A549 (cell line): Measurements from ENCODE around the gene CYP2U1. TPM values are rescaled to one million over a fixed set of nuclear protein-coding genes. Genes with fewer than 3 reads are reported as not detected.
"Not testable (repeated sequence)": the region's sequence is repeated elsewhere in the genome, so short reads cannot be mapped to it uniquely, and the experiment has no call there.

Source experiments
- ATAC-seq, 2 experiments: fragments of 200-7000 bp in 1 of 2; fragments of >200 bp in 1 of 2; cut with Nextera tagmentation in 1 of 2; cut with Tn5 transposase in 1 of 2; 3 replicates each; pipeline versions ENCODE4 v1.8.0 to v1.9.1; 2018 to 2020; ENCODE audit warnings: mild to moderate bottlenecking in 1 of 2, moderate library complexity in 1 of 2
- CTCF ChIA-PET: fragments of 300-600 bp; sonication (Branson Sonifier 250); formaldehyde crosslinking; extraction: SDS; loops from one replicate; lab custom pipeline; 2021; ENCODE audit warnings: antibody characterized with exemption, inconsistent platforms; lab: Yijun Ruan, JAX
- POLR2A ChIA-PET: fragments of 350-600 bp; formaldehyde crosslinking; extraction: SDS; loops from one replicate; lab custom pipeline; 2021; ENCODE audit warnings: antibody characterized with exemption, inconsistent platforms; lab: Yijun Ruan, JAX
- DNase-seq, 2 experiments: peaks; one replicate each; pipeline versions ENCODE4 v3.0.0 to v3.0.0-alpha.2; 2011 to 2016; ENCODE audit warnings: low read depth in 1 of 2, low spot score in 1 of 2
- FAIRE-seq: peaks from 2 replicates; lab custom pipeline; 2011; peaks lifted over from hg19 to GRCh38; lab: Jason Lieb, UNC
- H3K27ac ChIP-seq, 2 experiments: fragments of >200 bp; sonication (Bioruptor Twin); formaldehyde crosslinking; 3 replicates each; pipeline ENCODE4 v1.5.1; 2016 to 2017
- H3K4me1 ChIP-seq: fragments of >200 bp; sonication (Bioruptor Twin); formaldehyde crosslinking; 3 replicates; pipeline ENCODE4 v1.6.1; 2016
- H3K4me2 ChIP-seq: fragments of >200 bp; sonication (Bioruptor Twin); formaldehyde crosslinking; 3 replicates; pipeline ENCODE4 v1.6.1; 2016
- H3K4me3 ChIP-seq: fragments of >200 bp; sonication (Bioruptor Twin); formaldehyde crosslinking; 3 replicates; pipeline ENCODE4 v1.5.1; 2016
- H3K9me3 ChIP-seq: fragments of >200 bp; sonication (Bioruptor Twin); formaldehyde crosslinking; 3 replicates; pipeline ENCODE4 v1.6.1; 2016
- BHLHE40 ChIP-seq: IDR thresholded peaks from 2 replicates; pipeline ENCODE4 v1.6.1; 2012; ENCODE audit warnings: low read depth, low read length, inconsistent platforms
- CBX2 ChIP-seq: fragments of 200-600 bp; sonication (generic); IDR thresholded peaks from 2 replicates; pipeline ENCODE4 v1.6.1; 2016; ENCODE audit warnings: low read depth, mild to moderate bottlenecking, borderline replicate concordance
- CBX8 ChIP-seq: fragments of 200-600 bp; sonication (generic); IDR thresholded peaks from 2 replicates; pipeline ENCODE4 v1.6.1; 2016
- ELK1 ChIP-seq: fragments of 150-350 bp; IDR thresholded peaks from 2 replicates; pipeline ENCODE4 v1.6.1; 2014; ENCODE audit warnings: low read depth, mild to moderate bottlenecking, low read length
- ESRRA ChIP-seq: fragments of 150-350 bp; IDR thresholded peaks from 2 replicates; pipeline ENCODE4 v1.6.1; 2014; ENCODE audit warnings: mild to moderate bottlenecking, low read length, borderline replicate concordance
- FOSB ChIP-seq: fragments of 250-450 bp; sonication (Bioruptor Pico); IDR thresholded peaks from 2 replicates; pipeline ENCODE4 v1.5.0; 2020; ENCODE audit warnings: mild to moderate bottlenecking, moderate library complexity
- FOSL2 ChIP-seq, 2 experiments: fragments of 450-650 bp in 1 of 2; fragments of >200 bp in 1 of 2; sonication (Bioruptor Twin) in 1 of 2; formaldehyde crosslinking; IDR thresholded peaks; 2 replicates each; pipeline versions ENCODE4 v1.5.0 to v1.6.1; 2016 to 2020; ENCODE audit warnings: mild to moderate bottlenecking in 1 of 2, moderate library complexity in 1 of 2
- HES2 ChIP-seq: fragments of >200 bp; sonication (Bioruptor Twin); formaldehyde crosslinking; IDR thresholded peaks from 2 replicates; pipeline ENCODE4 v1.6.1; 2016
- HEYL ChIP-seq: fragments of 250-450 bp; sonication (Bioruptor Pico); IDR thresholded peaks from 2 replicates; pipeline ENCODE4 v1.8.0; 2021; ENCODE audit warnings: mild to moderate bottlenecking, moderate library complexity
- HOXB5 ChIP-seq: fragments of 250-450 bp; sonication (Bioruptor Pico); IDR thresholded peaks from 2 replicates; pipeline ENCODE4 v1.5.0; 2020; ENCODE audit warnings: mild to moderate bottlenecking, moderate library complexity
- KDM1A ChIP-seq: fragments of 200-600 bp; sonication (generic); IDR thresholded peaks from 2 replicates; pipeline ENCODE4 v1.6.1; 2016; ENCODE audit warnings: low read depth, mild to moderate bottlenecking
- MAZ ChIP-seq: fragments of 150-350 bp; IDR thresholded peaks from 2 replicates; pipeline ENCODE4 v1.6.1; 2014; ENCODE audit warnings: antibody characterized with exemption, low read depth, low read length, borderline replicate concordance
- POLR2AphosphoS2 ChIP-seq: conservative IDR thresholded peaks from 2 replicates; pipeline ENCODE4 v1.6.1; 2012; ENCODE audit warnings: low read length, improper control_type of control experiment, inconsistent platforms
- RFX5 ChIP-seq: fragments of 450-650 bp; IDR thresholded peaks from 2 replicates; pipeline ENCODE4 v1.7.1; 2014; ENCODE audit warnings: antibody characterized with exemption, mild to moderate bottlenecking, moderate library complexity
- USF2 ChIP-seq: fragments of 450-650 bp; IDR thresholded peaks from 2 replicates; pipeline ENCODE4 v1.6.1; 2014; ENCODE audit warnings: antibody characterized with exemption
- ZC3H11A ChIP-seq: fragments of 450-650 bp; IDR thresholded peaks from 2 replicates; pipeline ENCODE4 v1.6.1; 2014; ENCODE audit warnings: antibody characterized with exemption, mild to moderate bottlenecking
- ZFP36 ChIP-seq: fragments of 450-650 bp; IDR thresholded peaks from 2 replicates; pipeline ENCODE4 v1.6.1; 2014; ENCODE audit warnings: borderline replicate concordance; ENCODE audit not compliant: partially characterized antibody
- ZSCAN20 ChIP-seq: fragments of 250-450 bp; sonication (Bioruptor Pico); IDR thresholded peaks from 2 replicates; pipeline ENCODE4 v1.8.0; 2022; ENCODE audit warnings: mild to moderate bottlenecking, moderate library complexity
- WGBS: methylation state at CpG from one replicate; pipeline ENCODE4 v1.1.6; 2017; ENCODE audit errors: missing lambda C conversion rate; 5-methylcytosine and 5-hydroxymethylcytosine counted together
- polyA plus RNA-seq, 4 experiments: library from polyadenylated mRNA; depleted of rRNA in 3 of 4; stranded (reverse); fragments of >200 nt; fragmentation: RNase III in 1 of 4; extraction: RNeasy Plus Mini Kit Qiagen cat#74134 plus additional on column Dnase treatment in 1 of 4; gene quantifications; 2 replicates in 3 of 4; 3 replicates in 1 of 4; pipeline ENCODE4 v1.2.3, GENCODE V29; 2011 to 2017
- TF ChIP-seq, protein P1 (sequence below): fragments of 200-600 bp; sonication (generic); IDR thresholded peaks from 2 replicates; pipeline ENCODE4 v1.6.1; 2016; ENCODE audit warnings: antibody characterized with exemption, mild to moderate bottlenecking, moderate library complexity
- TF ChIP-seq, protein P2 (sequence below): IDR thresholded peaks from 2 replicates; pipeline ENCODE4 v1.6.1; 2012

CYP2U1 gene
- polyA plus RNA-seq, 2 of the 4 experiments (the other 2 are of a cell fraction) = 2.2 to 2.3 TPM

DNA sequence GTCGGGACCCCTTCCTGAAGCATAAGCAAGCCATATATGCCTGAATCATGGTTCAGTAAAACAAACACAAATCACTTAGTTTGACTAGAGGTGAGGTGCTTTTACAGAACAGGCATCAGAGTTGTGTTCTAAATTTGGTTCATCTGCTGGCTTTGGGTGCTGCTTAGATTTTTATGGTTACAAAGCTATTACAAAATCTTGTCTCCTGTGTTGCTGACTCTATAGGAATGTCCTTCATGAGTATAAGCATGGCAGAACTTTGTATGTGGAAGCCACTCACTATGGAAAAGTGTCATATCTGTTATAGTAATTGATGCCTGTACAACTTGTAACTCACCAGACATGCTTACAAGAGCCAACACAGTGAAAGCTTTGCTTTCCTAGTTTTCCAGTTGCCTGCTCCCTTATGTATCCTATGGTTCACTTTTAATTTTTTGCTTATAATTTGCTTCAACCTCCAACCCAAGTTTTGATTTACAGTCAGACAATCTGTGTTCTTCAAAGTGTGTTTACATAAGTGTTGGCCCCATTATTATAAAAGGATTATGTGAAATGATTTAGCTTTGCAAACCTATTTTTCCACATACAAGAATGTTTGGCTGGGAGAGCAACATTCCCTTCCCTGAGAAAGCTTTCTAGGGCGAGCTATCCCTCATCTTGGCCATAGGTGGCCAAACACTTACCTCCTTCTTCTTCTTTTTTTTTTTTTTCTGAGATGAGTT lies 30.0 kb upstream of the CYP2U1 start (continued):
- TF ChIP-seq BHLHE40 (no peak), CBX2 (no peak), FOSB (no peak), KDM1A (no peak)

- Histone ChIP-seq H3K4me3 (no peak overlapping the region), H3K9me3 (no peaks in the 10 kb centered on the region), H3K4me2 (no peak overlapping the region), H3K4me1 (no peaks in the 10 kb centered on the region), H3K27ac (no peak overlapping the region)
- POLR2A ChIA-PET = no interaction called here
- ATAC-seq = no peak
- no peak for DNase-seq
- FAIRE-seq = no peak
- 85% methylated on average over 2 of the region's 2 CpGs for WGBS
- no peak for TF ChIP-seq BHLHE40
- TF ChIP-seq, protein P1, sequence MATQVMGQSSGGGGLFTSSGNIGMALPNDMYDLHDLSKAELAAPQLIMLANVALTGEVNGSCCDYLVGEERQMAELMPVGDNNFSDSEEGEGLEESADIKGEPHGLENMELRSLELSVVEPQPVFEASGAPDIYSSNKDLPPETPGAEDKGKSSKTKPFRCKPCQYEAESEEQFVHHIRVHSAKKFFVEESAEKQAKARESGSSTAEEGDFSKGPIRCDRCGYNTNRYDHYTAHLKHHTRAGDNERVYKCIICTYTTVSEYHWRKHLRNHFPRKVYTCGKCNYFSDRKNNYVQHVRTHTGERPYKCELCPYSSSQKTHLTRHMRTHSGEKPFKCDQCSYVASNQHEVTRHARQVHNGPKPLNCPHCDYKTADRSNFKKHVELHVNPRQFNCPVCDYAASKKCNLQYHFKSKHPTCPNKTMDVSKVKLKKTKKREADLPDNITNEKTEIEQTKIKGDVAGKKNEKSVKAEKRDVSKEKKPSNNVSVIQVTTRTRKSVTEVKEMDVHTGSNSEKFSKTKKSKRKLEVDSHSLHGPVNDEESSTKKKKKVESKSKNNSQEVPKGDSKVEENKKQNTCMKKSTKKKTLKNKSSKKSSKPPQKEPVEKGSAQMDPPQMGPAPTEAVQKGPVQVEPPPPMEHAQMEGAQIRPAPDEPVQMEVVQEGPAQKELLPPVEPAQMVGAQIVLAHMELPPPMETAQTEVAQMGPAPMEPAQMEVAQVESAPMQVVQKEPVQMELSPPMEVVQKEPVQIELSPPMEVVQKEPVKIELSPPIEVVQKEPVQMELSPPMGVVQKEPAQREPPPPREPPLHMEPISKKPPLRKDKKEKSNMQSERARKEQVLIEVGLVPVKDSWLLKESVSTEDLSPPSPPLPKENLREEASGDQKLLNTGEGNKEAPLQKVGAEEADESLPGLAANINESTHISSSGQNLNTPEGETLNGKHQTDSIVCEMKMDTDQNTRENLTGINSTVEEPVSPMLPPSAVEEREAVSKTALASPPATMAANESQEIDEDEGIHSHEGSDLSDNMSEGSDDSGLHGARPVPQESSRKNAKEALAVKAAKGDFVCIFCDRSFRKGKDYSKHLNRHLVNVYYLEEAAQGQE = no peak
- TF ChIP-seq ZC3H11A = no peak
- TF ChIP-seq ELK1 = no peak
- no peak for TF ChIP-seq ESRRA
- TF ChIP-seq CBX8 = no peak
- TF ChIP-seq HOXB5 = no peak
- no peak for TF ChIP-seq MAZ
- no peak for TF ChIP-seq POLR2AphosphoS2
- TF ChIP-seq ZFP36 = no peak
- no peak for TF ChIP-seq ZSCAN20
- TF ChIP-seq, all 56 proteins: peak for 0
- CTCF ChIA-PET = interaction anchor here (3.0 kb wide), 1 partner anchor 10 kb away, joined by 13 read pairs; no protein-coding TSS in a partner anchor
These were observed 28.6 kb upstream of the CYP2U1 start for GRCh38 chr4:107902715-107903114.

DNA sequence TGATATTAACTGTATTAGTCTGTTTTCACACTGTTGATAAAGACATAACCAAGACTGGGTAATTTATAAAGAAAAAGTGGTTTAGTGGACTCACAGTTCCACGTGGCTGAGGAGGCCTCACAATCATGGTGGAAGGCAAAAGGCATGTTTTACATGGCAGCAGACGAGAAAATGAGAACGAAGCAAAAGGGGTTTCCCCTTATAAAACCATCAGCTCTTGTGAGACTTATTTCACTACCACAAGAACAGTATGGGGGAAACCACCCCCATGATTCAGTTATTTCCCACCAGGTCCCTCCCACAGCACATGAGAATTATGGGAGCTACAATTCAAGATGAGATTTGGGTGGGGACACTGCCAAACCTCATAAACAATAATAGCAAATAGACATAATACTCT lies 26.3 kb upstream of the CYP2U1 start:
- ATAC-seq, H3K4me1 ChIP-seq, H3K4me2 ChIP-seq, H3K27ac ChIP-seq, H3K9me3 ChIP-seq, H3K4me3 ChIP-seq, DNase-seq, FAIRE-seq, POLR2A ChIA-PET: not testable (repeated sequence)
- CTCF ChIA-PET = interaction anchor here (0.6 to 1.0 kb wide), 2 partner anchors 11 to 145 kb away, joined by 3 read pairs; no protein-coding TSS in a partner anchor
- WGBS = 68% methylated on average over 3 of the region's 3 CpGs

DNA sequence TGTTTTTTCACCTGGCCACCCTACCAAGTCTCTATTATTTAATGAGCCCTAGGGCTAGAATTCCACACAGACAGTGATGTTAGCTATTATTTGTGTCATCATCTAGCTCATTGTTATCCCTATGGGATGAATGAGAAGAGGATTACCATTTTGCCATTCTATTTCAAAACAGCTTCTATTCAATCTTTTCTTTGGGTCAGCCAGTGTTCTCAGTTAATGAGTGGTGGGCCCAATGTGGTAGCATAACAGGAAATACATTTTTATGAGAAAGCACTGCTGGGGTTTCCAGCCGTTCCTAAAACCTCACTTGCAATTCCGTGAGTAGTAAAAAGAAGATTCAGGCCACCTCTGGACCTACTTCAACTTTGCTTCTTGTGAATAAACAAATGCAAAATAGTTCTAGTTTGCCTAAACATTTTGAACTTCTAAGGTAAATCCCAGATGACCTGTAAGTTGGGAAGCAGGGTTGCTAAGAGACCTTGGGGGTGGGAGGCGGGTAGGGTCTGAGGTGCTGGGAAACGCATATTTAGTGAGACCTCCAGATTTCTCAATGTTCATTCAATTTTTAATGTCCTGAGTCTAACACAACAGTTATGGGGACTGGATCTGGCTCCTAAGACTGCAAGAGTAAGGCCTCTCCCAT lies 24.8 kb upstream of the CYP2U1 start:
- H3K4me2 ChIP-seq = no peak overlapping the region
- ATAC-seq (no peak), DNase-seq (no peak), FAIRE-seq (no peak)
- no peaks in the 10 kb centered on the region for H3K4me1 ChIP-seq
- H3K9me3 ChIP-seq = no peaks in the 10 kb centered on the region
- H3K27ac ChIP-seq = no peak overlapping the region
- ChIA-PET POLR2A (no interaction called here), CTCF (interaction anchor here (0.7 kb wide), 1 partner anchor 11 kb away, joined by 3 read pairs; no protein-coding TSS in a partner anchor)
- TF ChIP-seq HES2 (no peak), HEYL (CRISPR knock-in tag) (no peak), ZSCAN20 (no peak), FOSL2 (IDR thresholded peaks at IDR 0.05) (no peak), FOSL2 (CRISPR knock-in tag; IDR thresholded peaks at IDR 0.05) (no peak), USF2 (no peak), RFX5 (no peak), KDM1A (no peak)
- TF ChIP-seq, protein P2, sequence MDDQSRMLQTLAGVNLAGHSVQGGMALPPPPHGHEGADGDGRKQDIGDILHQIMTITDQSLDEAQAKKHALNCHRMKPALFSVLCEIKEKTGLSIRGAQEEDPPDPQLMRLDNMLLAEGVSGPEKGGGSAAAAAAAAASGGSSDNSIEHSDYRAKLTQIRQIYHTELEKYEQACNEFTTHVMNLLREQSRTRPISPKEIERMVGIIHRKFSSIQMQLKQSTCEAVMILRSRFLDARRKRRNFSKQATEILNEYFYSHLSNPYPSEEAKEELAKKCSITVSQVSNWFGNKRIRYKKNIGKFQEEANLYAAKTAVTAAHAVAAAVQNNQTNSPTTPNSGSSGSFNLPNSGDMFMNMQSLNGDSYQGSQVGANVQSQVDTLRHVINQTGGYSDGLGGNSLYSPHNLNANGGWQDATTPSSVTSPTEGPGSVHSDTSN = no peak
- WGBS = 98% methylated on average over 4 of the region's 4 CpGs
- no peak overlapping the region for H3K4me3 ChIP-seq
